ENCODE results near the gene MDN1.
A peak's percentile ranks its signal among the peaks of the same experiment; 100 is the strongest.
"Not testable (repeated sequence)": the region's sequence is repeated elsewhere in the genome, so short reads cannot be mapped to it uniquely, and the experiment has no call there.

Gene MDN1, protein sequence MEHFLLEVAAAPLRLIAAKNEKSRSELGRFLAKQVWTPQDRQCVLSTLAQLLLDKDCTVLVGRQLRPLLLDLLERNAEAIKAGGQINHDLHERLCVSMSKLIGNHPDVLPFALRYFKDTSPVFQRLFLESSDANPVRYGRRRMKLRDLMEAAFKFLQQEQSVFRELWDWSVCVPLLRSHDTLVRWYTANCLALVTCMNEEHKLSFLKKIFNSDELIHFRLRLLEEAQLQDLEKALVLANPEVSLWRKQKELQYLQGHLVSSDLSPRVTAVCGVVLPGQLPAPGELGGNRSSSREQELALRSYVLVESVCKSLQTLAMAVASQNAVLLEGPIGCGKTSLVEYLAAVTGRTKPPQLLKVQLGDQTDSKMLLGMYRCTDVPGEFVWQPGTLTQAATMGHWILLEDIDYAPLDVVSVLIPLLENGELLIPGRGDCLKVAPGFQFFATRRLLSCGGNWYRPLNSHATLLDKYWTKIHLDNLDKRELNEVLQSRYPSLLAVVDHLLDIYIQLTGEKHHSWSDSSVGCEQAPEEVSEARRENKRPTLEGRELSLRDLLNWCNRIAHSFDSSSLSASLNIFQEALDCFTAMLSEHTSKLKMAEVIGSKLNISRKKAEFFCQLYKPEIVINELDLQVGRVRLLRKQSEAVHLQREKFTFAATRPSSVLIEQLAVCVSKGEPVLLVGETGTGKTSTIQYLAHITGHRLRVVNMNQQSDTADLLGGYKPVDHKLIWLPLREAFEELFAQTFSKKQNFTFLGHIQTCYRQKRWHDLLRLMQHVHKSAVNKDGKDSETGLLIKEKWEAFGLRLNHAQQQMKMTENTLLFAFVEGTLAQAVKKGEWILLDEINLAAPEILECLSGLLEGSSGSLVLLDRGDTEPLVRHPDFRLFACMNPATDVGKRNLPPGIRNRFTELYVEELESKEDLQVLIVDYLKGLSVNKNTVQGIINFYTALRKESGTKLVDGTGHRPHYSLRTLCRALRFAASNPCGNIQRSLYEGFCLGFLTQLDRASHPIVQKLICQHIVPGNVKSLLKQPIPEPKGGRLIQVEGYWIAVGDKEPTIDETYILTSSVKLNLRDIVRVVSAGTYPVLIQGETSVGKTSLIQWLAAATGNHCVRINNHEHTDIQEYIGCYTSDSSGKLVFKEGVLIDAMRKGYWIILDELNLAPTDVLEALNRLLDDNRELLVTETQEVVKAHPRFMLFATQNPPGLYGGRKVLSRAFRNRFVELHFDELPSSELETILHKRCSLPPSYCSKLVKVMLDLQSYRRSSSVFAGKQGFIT (N-terminal part only)

DNA sequence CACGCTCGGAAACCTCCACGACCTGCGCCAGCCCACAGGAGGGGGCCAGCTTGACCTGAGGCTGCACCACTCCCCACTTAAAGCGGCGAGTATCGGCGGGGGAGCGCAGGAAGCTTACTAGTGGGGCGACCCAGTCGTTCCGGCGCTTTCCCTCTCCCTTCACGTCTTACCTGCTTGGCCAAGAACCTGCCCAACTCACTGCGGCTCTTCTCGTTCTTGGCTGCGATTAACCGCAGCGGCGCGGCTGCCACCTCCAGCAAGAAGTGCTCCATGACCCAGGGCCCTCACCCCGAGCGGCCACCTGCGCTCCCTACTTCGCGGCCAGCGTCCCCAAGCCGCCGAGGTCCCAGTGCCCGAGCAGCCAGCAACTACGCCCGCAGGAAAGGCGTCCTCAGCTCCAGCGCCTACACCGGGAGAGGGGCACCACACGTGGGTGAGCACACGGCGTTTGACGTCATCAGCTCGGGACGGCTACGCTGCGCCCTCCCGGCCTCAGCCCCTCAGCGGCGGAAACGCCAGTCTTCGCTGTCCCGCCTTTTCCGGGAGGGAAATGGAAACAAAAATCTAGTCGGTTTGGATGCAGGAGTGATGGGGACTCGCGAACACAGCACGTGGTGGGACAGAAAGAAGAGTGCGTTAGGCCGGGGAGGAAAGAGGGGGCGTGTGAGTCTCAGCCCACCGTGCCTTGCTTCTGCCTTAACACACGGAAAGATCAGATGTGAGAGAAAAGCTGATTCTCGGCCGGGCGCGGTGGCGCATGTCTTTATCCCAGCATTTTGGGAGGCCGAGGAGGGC, at the start of gene MDN1:
TSS of gene MDN1 (minus strand) at position 459 of the 795 bp plus-strand sequence. CDS start at position 272, 187 bp downstream.
- DNase-seq (ENCODE audit: low spot score), result peak; percentile 93

DNA sequence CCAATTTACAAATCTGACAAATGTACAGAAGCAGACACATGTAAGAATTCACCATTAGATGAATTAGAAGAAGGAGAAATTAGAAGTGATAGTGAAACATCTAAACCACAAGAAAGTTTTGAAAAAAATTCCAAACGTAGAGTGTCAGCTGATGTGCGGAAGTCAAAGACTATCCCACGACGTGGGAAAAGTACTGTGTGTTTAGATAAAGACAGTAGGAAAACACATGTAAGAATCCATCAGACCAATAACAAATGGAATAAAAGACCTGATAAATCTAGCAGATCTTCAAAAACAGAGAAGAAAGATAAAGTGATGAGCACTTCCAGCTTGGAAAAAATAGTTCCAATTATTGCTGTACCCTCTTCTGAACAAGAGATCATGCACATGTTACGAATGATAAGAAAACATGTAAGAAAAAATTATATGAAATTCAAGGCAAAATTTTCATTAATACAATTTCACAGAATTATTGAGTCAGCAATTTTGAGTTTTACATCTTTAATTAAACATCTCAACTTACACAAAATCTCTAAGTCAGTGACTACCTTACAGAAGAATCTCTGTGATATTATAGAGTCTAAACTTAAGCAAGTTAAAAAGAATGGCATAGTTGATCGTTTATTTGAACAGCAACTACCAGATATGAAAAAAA, 46.6 kb upstream of the MDN1 start:
- no peak for DNase-seq (ENCODE audit: low spot score)

DNA sequence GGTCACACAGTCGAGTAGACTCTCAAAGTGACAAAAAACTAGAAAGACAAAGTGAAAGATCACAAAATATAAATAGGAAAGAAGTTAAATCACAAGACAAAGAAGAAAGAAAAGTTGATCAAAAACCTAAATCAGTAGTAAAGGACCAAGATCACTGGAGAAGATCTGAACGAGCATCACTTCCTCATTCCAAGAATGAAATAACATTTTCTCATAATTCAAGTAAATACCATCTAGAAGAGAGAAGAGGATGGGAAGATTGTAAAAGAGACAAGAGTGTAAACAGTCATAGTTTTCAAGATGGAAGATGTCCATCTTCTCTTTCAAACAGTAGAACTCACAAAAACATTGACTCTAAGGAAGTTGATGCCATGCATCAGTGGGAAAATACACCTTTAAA, 43.1 kb upstream of the MDN1 start:
- no peak for DNase-seq (ENCODE audit: low spot score)

DNA sequence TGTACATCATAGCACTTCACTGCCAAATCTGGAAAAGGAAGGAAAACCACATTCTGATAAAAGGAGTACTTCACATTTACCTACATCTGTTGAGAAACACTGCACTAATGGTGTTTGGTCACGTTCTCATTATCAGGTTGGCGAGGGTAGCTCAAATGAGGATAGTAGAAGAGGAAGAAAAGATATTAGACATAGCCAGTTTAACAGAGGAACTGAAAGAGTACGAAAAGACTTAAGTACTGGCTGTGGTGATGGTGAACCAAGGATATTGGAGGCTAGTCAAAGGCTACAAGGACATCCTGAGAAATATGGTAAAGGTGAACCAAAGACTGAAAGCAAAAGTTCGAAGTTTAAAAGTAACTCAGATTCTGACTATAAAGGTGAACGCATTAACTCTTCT, 42.7 kb upstream of the MDN1 start:
- DNase-seq (ENCODE audit: low spot score), result no peak

DNA sequence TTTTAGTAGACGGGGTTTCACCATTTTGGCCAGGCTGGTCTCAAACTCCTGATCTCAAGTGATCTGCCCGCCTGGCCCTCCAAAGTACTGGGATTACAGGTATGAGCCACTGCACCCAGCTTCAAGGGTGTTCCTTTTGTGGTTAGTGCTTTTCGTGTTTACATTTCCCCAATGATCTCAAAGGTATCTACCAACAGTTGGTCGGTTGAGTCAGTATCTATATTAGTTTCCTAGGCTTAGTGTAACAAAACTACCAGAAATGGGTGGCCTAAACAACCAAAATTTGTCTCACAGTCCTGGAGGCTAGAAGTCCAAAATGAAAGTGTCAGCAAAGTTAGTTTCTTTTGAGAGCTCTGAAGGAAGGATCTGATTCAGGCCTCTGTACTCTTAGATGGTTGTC, 40.1 kb upstream of the MDN1 start:
- DNase-seq (ENCODE audit: low spot score), result no peak

DNA sequence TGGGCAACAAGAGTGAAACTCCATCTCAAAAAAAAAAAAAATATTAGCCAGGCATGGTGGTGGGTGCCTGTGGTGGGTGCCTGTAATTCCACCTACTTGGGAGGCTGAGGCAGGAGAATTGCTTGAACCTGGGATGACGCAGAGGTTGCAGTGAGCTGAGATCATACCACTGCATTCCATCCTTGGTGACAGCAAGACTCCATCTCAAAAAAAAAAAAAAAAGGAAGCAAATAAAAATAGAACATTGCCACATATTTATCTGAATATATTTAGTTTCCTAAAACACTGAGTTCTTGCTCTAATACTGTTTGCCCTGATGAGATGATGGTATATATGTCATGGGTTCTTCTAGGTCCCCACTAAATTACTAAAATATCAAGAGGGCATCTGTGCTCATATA, 38.4 kb upstream of the MDN1 start:
- DNase-seq (ENCODE audit: low spot score), result no peak

DNA sequence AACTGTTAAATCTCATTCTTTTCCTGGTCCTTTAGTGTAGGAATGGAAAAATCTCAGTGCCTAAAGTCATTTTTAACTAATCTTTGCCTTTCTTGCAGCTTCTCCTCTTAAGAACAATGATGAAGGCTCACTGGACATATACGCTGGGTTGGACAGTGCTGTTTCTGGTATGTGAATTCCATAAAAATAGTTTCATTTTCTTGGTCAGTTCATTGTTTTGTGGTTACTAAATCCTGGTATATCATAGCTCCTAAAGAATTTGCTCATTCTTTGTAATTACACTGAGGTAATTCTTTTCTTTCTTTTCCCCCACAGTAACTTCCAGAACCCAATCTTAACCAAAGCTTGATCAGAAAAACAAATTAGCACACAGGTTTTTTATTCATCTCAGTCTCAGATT, 33.5 kb upstream of the MDN1 start:
- DNase-seq (ENCODE audit: low spot score), result peak; percentile 22

DNA sequence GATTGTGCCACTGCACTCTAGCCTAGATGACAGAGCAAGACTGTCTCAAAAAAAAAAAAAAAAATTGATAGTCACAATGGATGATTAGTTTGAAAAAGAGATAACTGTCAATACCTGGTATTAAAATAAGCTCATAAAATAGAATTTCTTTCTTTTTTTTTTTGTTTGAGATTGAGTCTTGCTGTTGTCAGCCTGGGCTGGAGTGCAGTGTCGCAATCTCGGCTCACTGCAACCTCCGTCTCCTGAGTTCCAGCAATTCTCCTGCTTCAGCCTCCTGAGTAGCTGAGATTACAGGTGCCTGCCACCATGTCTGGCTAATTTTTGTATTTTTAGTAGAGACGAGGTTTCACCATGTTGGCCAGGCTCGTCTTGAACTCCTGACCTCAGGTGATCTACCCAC, 27.9 kb upstream of the MDN1 start:
- DNase-seq (ENCODE audit: low spot score), result not testable (repeated sequence)

DNA sequence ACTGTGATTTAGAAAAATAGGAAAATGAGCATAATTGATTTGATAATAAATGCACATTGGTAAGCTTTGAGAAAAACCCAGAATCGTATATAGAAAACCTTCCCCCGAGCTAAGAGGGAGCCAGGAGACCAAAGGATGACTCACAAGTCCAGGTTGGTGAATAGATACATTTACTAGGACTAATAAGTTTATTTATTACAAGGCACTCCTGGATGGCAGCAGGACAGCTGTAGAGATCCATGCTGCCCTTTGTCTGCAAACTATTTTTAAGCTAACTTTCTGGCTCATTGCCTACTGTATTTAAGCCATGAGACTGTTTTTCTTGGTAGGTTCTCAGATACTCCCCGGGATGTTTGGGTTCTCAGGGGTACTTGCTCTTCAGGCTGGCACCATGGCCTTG, 23.5 kb upstream of the MDN1 start:
- peak; percentile 12 for DNase-seq (ENCODE audit: low spot score)

DNA sequence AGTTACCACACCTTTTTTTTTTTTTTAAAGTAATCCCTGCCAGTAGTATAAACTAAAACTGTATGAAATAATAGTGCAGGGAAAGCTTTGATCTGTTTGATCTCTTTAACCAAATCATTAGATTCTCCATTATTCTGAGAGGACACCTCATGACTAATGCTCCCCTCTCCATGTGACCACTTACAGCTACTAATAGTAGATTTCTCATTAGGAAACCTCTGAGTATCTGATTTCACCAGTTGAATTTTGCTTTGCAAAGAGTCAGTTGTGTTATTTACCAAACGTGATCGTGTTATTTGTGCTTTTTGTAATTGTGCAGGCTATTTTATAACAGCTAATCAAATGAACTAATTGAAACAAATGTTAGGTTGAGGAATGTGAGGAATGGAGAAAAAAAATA, 22.6 kb upstream of the MDN1 start:
- DNase-seq (ENCODE audit: low spot score), result no peak

DNA sequence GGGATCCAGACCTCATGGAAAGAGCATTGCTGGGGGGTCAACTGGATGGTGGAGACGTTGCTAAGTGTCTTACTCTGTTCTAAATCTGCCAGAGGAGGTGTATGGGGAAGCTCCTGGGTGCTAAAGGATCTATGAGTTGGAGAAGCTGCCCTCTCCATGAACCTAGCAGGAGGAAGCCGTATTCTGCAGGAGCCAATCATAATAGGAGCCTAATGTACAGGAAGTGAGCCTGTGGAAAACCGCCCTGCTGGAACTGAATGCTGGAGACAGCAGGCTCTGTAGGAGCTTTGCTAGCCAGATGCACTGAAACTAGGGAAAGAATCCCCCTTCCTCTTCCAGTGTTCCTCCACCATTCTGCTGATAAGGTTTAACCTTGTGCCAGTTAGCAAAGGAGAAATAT, 20.9 kb upstream of the MDN1 start:
- DNase-seq (ENCODE audit: low spot score), result no peak

DNA sequence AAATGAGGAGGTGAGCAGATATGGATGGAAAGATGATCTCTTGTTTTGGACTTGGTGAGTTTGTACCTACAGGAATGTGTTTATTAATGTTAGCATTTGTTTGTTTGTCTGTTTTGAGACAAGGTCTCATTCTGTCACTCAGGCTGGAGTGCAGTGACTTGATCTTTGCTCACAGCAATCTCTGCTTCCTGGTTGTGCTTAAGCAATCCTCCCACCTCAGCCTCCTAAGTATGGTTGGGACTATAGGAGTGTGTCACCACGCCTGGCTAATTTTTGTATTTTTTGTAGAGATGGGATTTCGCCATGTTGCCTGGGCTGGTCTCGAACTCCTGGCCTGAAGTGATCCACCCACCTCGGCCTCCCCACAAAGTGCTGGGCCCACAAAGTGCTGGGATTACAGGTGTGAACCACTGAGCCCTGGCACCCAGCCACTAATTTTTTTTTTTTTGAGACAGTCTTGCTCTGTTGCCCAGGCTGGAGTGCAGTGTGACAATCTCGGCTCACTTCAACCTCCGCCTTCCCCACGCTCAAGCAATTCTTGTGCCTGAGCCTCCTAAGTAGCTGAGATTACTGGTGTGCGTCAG, 17.1 kb upstream of the MDN1 start:
- no peak for DNase-seq (ENCODE audit: low spot score)

DNA sequence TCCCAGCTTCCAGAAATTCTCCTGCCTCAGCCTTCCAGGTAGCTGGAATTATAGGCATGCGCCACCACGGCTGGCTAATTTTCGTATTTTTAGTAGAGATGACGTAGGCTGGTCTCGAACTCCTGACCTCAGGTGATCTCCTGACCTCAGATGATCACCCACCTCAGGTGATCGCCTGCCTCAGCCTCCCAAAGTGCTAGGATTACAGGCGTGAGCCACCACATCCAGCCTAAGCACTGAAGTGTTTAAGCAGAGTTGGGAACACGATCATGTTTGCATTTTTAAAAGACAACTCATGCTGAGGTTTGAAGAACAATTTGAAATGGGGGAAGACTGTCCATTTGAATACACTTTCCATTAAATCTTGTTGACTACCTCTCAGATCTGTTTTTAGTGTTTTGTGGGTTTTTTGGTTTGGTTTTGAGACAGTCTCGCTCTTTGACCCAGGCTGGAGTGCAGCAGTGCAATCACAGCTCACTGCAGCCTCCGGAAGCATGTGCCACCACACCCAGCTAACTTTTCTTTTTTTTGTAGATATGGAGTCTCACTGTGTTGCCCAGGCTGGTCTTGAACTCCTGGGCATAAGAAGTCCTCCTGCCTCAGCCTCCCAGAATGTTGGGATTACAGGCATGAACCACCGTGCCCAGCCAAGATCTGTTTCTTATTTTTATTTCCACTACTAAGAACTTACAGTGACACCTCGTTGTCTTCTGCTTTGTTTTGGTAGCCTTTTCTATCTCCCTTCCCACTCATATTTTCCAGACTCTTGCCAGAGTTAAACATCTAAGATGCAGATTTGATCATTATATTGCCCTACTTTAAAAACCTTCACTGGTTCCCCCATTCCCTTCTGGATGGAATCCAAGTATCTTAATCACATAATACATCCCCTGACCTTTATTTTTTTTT, 15.5 kb upstream of the MDN1 start:
- no peak for DNase-seq (ENCODE audit: low spot score)

DNA sequence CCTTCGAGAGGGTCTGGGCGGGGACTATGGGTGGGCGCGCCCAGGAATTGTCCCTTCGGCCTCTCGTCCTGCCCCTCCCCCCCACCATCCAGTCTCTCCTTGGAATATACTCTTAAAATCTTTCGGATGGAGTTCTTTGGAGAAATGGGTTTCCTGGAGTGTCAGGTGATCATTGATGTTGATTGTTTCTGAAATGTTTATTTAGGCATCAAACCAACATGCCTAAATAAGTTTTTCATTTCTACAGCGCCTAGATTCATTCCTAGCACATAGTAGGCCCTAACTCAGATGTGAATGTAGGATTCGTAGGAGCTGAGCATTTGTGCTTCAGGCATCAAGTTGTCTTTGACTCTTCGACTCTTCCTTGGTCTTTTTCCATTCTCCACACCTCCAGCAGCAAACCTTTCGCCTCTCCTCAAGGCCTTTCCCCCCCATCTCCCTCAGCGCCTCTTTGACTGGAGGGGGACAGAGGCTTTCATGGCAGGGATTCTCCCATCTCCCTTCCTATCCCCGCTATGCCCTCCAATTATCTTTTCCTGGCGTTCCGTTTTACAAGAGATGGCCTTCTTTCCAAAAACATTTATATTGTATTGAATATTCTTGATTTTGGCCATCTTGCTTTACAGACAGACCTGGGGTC, 10.7 kb upstream of the MDN1 start:
- no peak for DNase-seq (ENCODE audit: low spot score)

DNA sequence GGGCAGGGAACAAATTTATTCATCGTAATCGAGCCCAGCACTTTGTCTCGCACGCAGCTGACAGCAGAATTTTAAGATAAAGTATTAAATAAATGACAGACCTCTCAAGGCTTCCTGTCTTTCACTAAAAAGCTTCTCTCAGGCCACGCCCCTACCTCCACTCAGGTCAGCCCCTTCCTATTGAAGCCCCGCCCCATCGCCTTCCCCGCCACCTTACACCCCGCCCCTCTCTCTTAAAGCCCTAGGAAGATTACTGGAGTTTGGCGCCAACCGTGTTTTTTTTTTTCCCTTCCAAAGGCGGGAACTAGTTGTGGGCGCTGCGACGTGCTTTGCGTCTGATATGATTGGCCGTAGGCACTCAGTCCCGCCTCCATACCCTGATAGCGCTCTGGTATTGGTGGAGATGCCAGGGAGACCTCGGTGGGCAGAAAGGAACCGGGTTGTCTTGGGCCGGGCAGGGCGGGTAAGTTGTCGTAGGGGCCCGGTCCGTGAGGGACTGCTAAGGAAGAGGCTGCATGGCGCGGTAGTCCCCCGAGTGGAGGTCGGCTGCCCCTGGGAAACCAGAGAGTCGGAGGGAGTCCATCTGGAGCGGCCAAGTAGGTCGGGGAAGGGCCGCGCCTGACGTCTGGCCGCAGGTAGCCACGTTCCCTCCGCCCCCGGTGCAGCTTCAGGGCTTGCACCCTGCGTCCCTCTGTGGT, 10.0 kb upstream of the MDN1 start, which contains the start of gene CASP8AP2:
TSS of gene CASP8AP2 (plus strand) at position 409 of the 698 bp plus-strand sequence.
- DNase-seq (ENCODE audit: low spot score), result peak; percentile 95

DNA sequence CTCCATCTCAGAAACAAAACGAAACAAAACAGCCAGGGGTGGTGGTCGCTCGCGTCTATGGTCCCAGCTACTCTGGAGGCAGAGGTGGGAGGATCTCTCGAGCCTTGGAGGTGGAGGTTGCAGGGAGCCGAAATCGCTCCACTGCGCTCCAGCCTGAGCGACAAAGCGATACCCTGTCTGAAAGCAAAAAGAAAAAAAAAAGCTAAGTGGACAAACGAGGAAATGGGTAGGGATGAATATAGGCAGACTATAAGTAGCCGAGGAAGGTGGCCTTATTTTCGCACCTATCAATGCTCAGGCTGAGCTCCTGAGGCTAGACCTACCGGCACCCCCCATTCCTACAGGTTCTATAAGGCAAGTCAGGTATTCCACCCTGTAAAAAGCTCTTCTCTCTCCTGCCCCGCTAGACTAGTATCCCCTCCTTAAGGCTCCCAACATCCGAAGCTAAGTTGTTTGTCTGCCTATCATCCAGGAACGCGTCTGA, 9.4 kb upstream of the MDN1 start:
- no peak for DNase-seq (ENCODE audit: low spot score)

DNA sequence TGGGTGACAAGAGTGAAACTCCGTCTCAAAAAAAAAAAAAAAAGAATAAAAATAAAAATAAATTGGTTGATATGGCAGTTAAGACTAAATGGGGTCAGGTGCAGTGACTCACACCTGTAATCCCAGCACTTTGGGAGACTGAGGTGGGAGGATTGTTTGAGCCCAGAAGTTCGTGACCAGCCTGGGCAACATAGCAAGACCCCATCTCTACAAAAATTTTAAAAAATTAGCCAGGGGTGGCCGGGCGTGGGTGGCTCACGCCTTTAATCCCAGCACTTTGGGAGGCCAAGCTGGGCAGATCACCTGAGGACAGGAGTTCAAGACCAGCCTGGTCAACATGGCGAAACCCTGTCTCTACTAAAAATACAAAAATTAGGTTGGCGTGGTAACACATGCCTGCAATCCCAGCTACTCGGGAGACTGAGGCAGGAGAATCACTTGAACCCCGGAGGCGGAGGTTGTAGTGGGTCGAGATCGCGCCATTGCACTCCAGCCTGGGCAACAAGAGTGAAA, 8.9 kb upstream of the MDN1 start:
- not testable (repeated sequence) for DNase-seq (ENCODE audit: low spot score)

DNA sequence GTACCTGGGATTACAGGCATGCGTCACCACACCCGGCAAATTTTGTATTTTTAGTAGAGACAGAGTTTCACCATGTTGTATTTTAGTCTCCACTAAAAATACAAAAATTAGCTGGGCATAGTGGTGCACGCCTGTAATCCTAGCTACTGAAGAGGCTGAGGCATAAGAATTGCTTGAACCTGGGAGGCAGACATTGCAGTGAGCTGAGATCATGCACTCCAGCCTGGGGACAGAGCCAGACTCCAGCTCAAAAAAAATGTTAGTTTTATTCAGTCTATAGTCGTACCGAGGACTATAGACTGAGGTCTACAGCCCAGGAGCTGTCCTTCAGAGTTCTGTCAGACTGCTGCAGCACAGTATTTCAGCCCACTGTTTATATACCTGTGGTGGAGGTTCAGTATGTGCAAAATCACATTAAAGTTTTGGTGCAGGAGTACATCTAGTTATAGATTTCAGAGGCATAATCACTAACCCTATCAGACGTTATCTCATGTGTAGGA, 6.5 kb upstream of the MDN1 start:
- DNase-seq (ENCODE audit: low spot score), result no peak

All from AG08396 (cell line).